HL-60 (cell line): ENCODE measurements around the gene ABO.

ENCODE experiments used
- GABPA ChIP-seq: IDR thresholded peaks from 2 replicates; pipeline ENCODE4 v1.6.1; 2012; ENCODE audit warnings: low read depth
- POLR2AphosphoS5 ChIP-seq: IDR thresholded peaks from 2 replicates; pipeline ENCODE4 v1.6.1; 2012; ENCODE audit warnings: low read depth
- TF ChIP-seq, protein P1 (sequence below): IDR thresholded peaks from one replicate; pipeline ENCODE4 v1.5.1; 2011; ENCODE audit warnings: low read length, control low read depth, inconsistent platforms; ENCODE audit not compliant: insufficient read depth
- TF ChIP-seq, protein P2 (sequence below): IDR thresholded peaks from 2 replicates; pipeline ENCODE4 v1.6.1; 2012; ENCODE audit warnings: low read depth; ENCODE audit not compliant: insufficient replicate concordance

DNA sequence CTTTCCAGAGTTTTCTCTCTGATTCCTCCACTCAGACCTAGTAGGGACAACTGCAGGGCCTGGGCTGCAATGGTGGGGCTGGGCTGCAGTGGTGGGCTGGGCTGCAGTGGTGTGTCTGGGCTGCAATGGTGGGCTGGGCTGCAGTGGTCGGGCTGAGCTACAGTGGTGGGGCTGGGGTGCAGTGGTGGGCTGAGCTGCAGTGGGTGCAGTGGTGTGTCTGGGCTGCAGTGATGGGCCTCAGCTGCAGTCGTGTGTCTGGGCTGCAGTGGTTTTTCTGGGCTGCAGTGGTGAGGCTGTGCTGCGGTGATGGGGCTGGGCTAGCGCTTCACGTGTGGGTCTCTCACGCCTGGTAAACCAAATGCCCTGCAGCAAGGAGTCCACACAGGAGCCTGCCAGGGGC is 27.4 kb downstream of the ABO start:
- TF ChIP-seq, protein P1, sequence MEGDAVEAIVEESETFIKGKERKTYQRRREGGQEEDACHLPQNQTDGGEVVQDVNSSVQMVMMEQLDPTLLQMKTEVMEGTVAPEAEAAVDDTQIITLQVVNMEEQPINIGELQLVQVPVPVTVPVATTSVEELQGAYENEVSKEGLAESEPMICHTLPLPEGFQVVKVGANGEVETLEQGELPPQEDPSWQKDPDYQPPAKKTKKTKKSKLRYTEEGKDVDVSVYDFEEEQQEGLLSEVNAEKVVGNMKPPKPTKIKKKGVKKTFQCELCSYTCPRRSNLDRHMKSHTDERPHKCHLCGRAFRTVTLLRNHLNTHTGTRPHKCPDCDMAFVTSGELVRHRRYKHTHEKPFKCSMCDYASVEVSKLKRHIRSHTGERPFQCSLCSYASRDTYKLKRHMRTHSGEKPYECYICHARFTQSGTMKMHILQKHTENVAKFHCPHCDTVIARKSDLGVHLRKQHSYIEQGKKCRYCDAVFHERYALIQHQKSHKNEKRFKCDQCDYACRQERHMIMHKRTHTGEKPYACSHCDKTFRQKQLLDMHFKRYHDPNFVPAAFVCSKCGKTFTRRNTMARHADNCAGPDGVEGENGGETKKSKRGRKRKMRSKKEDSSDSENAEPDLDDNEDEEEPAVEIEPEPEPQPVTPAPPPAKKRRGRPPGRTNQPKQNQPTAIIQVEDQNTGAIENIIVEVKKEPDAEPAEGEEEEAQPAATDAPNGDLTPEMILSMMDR: no peak
- no peak for TF ChIP-seq POLR2AphosphoS5
- TF ChIP-seq GABPA: no peak
- TF ChIP-seq, protein P2, sequence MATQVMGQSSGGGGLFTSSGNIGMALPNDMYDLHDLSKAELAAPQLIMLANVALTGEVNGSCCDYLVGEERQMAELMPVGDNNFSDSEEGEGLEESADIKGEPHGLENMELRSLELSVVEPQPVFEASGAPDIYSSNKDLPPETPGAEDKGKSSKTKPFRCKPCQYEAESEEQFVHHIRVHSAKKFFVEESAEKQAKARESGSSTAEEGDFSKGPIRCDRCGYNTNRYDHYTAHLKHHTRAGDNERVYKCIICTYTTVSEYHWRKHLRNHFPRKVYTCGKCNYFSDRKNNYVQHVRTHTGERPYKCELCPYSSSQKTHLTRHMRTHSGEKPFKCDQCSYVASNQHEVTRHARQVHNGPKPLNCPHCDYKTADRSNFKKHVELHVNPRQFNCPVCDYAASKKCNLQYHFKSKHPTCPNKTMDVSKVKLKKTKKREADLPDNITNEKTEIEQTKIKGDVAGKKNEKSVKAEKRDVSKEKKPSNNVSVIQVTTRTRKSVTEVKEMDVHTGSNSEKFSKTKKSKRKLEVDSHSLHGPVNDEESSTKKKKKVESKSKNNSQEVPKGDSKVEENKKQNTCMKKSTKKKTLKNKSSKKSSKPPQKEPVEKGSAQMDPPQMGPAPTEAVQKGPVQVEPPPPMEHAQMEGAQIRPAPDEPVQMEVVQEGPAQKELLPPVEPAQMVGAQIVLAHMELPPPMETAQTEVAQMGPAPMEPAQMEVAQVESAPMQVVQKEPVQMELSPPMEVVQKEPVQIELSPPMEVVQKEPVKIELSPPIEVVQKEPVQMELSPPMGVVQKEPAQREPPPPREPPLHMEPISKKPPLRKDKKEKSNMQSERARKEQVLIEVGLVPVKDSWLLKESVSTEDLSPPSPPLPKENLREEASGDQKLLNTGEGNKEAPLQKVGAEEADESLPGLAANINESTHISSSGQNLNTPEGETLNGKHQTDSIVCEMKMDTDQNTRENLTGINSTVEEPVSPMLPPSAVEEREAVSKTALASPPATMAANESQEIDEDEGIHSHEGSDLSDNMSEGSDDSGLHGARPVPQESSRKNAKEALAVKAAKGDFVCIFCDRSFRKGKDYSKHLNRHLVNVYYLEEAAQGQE: no peak
